ENCODE data around the gene RAPGEF5.

DNA sequence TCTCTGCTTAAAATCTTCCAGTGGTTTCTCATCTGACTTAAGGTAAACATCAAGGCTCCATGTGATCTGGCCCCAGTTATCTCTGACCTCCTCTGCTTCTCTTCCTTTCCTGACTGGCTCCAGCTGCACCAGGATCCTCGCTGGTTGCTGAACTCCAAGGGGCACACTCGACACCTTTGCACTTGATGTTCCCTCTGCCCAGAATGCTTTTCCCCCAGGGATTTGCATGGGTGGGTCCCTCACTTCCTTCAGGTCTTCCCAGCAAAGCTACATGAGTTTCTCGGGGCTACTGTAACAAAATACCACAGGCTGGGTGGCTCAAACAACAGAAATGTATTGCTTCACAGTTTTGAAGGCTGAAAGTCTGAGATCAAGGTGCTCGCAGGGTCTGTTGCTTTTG is 245.3 kb downstream of the RAPGEF5 start:
- TF ChIP-seq YY1 (IDR thresholded peaks at IDR 0.05; ENCODE audit: insufficient read depth, insufficient read length): no peak
- no peak for TF ChIP-seq ZNF274 (IDR thresholded peaks at IDR 0.05; ENCODE audit: low read depth, low read length)
- no peak for TF ChIP-seq SUZ12 (IDR thresholded peaks at IDR 0.05; ENCODE audit: extremely low read depth, insufficient read depth, insufficient read length)

All from NT2/D1 (cell line).